Measurements from ENCODE around the gene MMADHC. TPM values are rescaled to one million over a fixed set of nuclear protein-coding genes. Genes with fewer than 3 reads are reported as not detected.
A peak's percentile ranks its signal among the peaks of the same experiment; 100 is the strongest.

MMADHC gene
- total RNA-seq, 1 donor: 135 TPM

GRCh38 chr2:149603248-149603647 is 15.7 kb upstream of the MMADHC start:
- H3K27me3 ChIP-seq (ENCODE audit: insufficient read depth, low read length): peaks cover 5% of the 10 kb centered on the region
- H3K4me3 ChIP-seq (ENCODE audit: low read length): no peak overlapping the region
- H3K4me1 ChIP-seq (ENCODE audit: insufficient read depth, low read length): peaks cover 5% of the 10 kb centered on the region
- no peaks in the 10 kb centered on the region for H3K9me3 ChIP-seq (ENCODE audit: low read depth, low read length)

GRCh38 chr2:149601141-149601796 is 13.7 kb upstream of the MMADHC start:
- Histone ChIP-seq H3K27me3 (ENCODE audit: insufficient read depth, low read length) (peaks cover 5% of the 10 kb centered on the region), H3K9me3 (ENCODE audit: low read depth, low read length) (no peaks in the 10 kb centered on the region), H3K4me1 (ENCODE audit: insufficient read depth, low read length) (peaks cover 5% of the 10 kb centered on the region), H3K4me3 (ENCODE audit: low read length) (no peak overlapping the region)

GRCh38 chr2:149597668-149598326 is 10.2 kb upstream of the MMADHC start:
- Histone ChIP-seq H3K9me3 (ENCODE audit: low read depth, low read length) (no peaks in the 10 kb centered on the region), H3K27me3 (ENCODE audit: insufficient read depth, low read length) (peaks cover 5% of the 10 kb centered on the region), H3K4me1 (ENCODE audit: insufficient read depth, low read length) (peaks cover 5% of the 10 kb centered on the region), H3K4me3 (ENCODE audit: low read length) (no peak overlapping the region)

GRCh38 chr2:149597050-149597667 is 9.6 kb upstream of the MMADHC start:
- H3K27me3 ChIP-seq (ENCODE audit: insufficient read depth, low read length): peaks cover 5% of the 10 kb centered on the region
- H3K4me3 ChIP-seq (ENCODE audit: low read length): no peak overlapping the region
- H3K4me1 ChIP-seq (ENCODE audit: insufficient read depth, low read length): peaks cover 5% of the 10 kb centered on the region
- H3K9me3 ChIP-seq (ENCODE audit: low read depth, low read length): no peaks in the 10 kb centered on the region

- peaks cover 2% of the 10 kb centered on the region for H3K4me1 ChIP-seq (ENCODE audit: insufficient read depth, low read length)
- peaks cover 5% of the 10 kb centered on the region for H3K27me3 ChIP-seq (ENCODE audit: insufficient read depth, low read length)
- no peaks in the 10 kb centered on the region for H3K9me3 ChIP-seq (ENCODE audit: low read depth, low read length)
- no peak overlapping the region for H3K4me3 ChIP-seq (ENCODE audit: low read length)
Observed at GRCh38 chr2:149596471-149596870, 8.9 kb upstream of the MMADHC start.

GRCh38 chr2:149595056-149595963 is 7.7 kb upstream of the MMADHC start:
- no peaks in the 10 kb centered on the region for H3K9me3 ChIP-seq (ENCODE audit: low read depth, low read length)
- H3K4me3 ChIP-seq (ENCODE audit: low read length): no peak overlapping the region
- no peaks in the 10 kb centered on the region for H3K4me1 ChIP-seq (ENCODE audit: insufficient read depth, low read length)
- no peaks in the 10 kb centered on the region for H3K27me3 ChIP-seq (ENCODE audit: insufficient read depth, low read length)

GRCh38 chr2:149594411-149594810 is 6.8 kb upstream of the MMADHC start:
- peaks cover 5% of the 10 kb centered on the region for H3K27me3 ChIP-seq (ENCODE audit: insufficient read depth, low read length)
- no peaks in the 10 kb centered on the region for H3K4me1 ChIP-seq (ENCODE audit: insufficient read depth, low read length)
- H3K9me3 ChIP-seq (ENCODE audit: low read depth, low read length): no peaks in the 10 kb centered on the region
- no peak overlapping the region for H3K4me3 ChIP-seq (ENCODE audit: low read length)

- Histone ChIP-seq H3K27me3 (ENCODE audit: insufficient read depth, low read length) (peaks cover 11% of the 10 kb centered on the region), H3K4me3 (ENCODE audit: low read length) (peak overlapping the region; percentile 73), H3K9me3 (ENCODE audit: low read depth, low read length) (no peaks in the 10 kb centered on the region), H3K4me1 (ENCODE audit: insufficient read depth, low read length) (peaks cover 19% of the 10 kb centered on the region)
Observed at GRCh38 chr2:149587950-149588487, 444 bp upstream of the MMADHC start.

GRCh38 chr2:149586898-149587219 is 716 bp downstream of the MMADHC start:
- H3K27me3 ChIP-seq (ENCODE audit: insufficient read depth, low read length): peaks cover 11% of the 10 kb centered on the region
- H3K9me3 ChIP-seq (ENCODE audit: low read depth, low read length): no peaks in the 10 kb centered on the region
- H3K4me3 ChIP-seq (ENCODE audit: low read length): peak overlapping the region; percentile 73
- peaks cover 19% of the 10 kb centered on the region for H3K4me1 ChIP-seq (ENCODE audit: insufficient read depth, low read length)

- H3K4me3 ChIP-seq (ENCODE audit: low read length): peak overlapping the region; percentile 73
- peaks cover 11% of the 10 kb centered on the region for H3K27me3 ChIP-seq (ENCODE audit: insufficient read depth, low read length)
- H3K4me1 ChIP-seq (ENCODE audit: insufficient read depth, low read length): peaks cover 19% of the 10 kb centered on the region
- H3K9me3 ChIP-seq (ENCODE audit: low read depth, low read length): no peaks in the 10 kb centered on the region
Observed at GRCh38 chr2:149586063-149586462, 1.5 kb downstream of the MMADHC start.

- Histone ChIP-seq H3K4me3 (ENCODE audit: low read length) (no peak overlapping the region), H3K9me3 (ENCODE audit: low read depth, low read length) (no peaks in the 10 kb centered on the region), H3K4me1 (ENCODE audit: insufficient read depth, low read length) (peaks cover 19% of the 10 kb centered on the region), H3K27me3 (ENCODE audit: insufficient read depth, low read length) (peaks cover 11% of the 10 kb centered on the region)
Observed at GRCh38 chr2:149585166-149585885, 2.2 kb downstream of the MMADHC start.

- H3K4me3 ChIP-seq (ENCODE audit: low read length): no peak overlapping the region
- H3K9me3 ChIP-seq (ENCODE audit: low read depth, low read length): no peaks in the 10 kb centered on the region
- H3K27me3 ChIP-seq (ENCODE audit: insufficient read depth, low read length): no peaks in the 10 kb centered on the region
- H3K4me1 ChIP-seq (ENCODE audit: insufficient read depth, low read length): peaks cover 5% of the 10 kb centered on the region
Observed at GRCh38 chr2:149579972-149580882, 7.3 kb downstream of the MMADHC start.

GRCh38 chr2:149577269-149577668 is 10.3 kb downstream of the MMADHC start:
- Histone ChIP-seq H3K4me3 (ENCODE audit: low read length) (no peak overlapping the region), H3K27me3 (ENCODE audit: insufficient read depth, low read length) (no peaks in the 10 kb centered on the region), H3K4me1 (ENCODE audit: insufficient read depth, low read length) (no peaks in the 10 kb centered on the region), H3K9me3 (ENCODE audit: low read depth, low read length) (no peaks in the 10 kb centered on the region)

All from mononuclear cell (primary cell).